ENCODE data around the gene CCZ1B. TPM values are rescaled to one million over a fixed set of nuclear protein-coding genes. Genes with fewer than 3 reads are reported as not detected.
"Not testable (repeated sequence)": the region's sequence is repeated elsewhere in the genome, so short reads cannot be mapped to it uniquely, and the experiment has no call there.

CCZ1B gene
- total and polyA plus RNA-seq, 2 of the 8 experiments (the other 6 are each of a cell fraction or from before 2014, with no cell fraction given) = 18.0 to 55.2 TPM

DNA sequence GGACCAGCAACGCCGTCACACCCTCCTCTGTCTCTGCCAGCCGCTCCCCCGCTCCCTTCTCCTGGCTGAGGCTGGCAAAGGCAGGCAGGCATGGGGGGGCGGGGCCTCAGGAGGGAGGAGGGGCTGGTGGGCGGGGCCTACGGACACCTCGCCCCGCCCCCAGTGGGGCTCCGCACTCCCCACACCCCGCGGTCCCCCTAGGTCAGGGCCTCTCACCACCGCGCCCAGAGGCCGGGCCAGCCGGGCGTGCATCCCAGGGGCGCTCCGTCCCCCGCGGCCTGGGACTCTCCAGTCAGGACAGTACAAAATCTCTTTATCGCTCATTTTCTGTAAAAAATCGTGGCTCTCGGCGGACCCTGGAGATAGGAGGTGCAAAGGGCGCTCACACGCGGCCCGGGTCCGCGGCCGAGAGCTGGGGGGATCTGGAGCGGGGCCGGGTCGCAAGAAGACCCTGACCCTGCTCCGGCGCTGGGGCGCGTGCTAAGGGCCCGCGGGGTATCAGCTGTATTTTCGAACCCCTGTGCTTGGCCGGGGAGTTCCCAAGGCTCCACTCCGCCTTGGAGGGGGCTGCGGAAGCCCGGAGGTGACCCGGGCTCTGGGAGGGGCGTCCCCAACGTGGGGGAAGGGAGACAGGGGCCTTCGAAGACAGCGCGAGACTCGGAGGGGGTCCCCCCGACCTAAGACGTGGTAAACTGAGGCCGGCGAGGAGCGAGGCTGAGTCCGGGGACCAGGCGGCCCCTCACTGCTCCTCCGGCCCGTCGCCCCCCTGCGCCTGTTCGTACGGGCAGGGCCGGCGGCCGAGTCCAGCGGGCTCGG is 28.9 kb upstream of the CCZ1B start:
- H3K56ac ChIP-seq (replicated peaks; ENCODE audit: insufficient read length, low read depth, low read length); CTCF ChIA-PET (ENCODE audit: partially characterized antibody); H2BK5ac ChIP-seq (ENCODE audit: low read depth, low read length); H3K4me1 ChIP-seq (replicated peaks in 1 of 4; ENCODE audit: control insufficient read depth in 3 of 4, insufficient read depth in 4 of 4, low read length in 3 of 4); H4K5ac ChIP-seq (ENCODE audit: insufficient read length, low read depth, low read length); H3K9ac ChIP-seq (replicated peaks in 1 of 4; ENCODE audit: extremely low read depth in 1 of 4, low read depth in 3 of 4, low read length in 3 of 4); H2BK12ac ChIP-seq (ENCODE audit: low read depth, low read length); H3K18ac ChIP-seq (ENCODE audit: extremely low read depth, low read length); H3K27me3 ChIP-seq (replicated peaks in 1 of 4; ENCODE audit: control insufficient read depth in 3 of 4, extremely low read depth in 1 of 4, insufficient read depth in 3 of 4, low read length in 3 of 4); H3K27ac ChIP-seq (ENCODE audit: low read depth, low read length); H3K9me3 ChIP-seq (ENCODE audit: insufficient read depth in 2 of 2, low read depth in 1 of 2, low read length in 1 of 2); H3K23me2 ChIP-seq (ENCODE audit: low read depth, low read length); H3K79me1 ChIP-seq (ENCODE audit: low read depth, low read length); H3K79me2 ChIP-seq (ENCODE audit: control insufficient read depth in 1 of 2, insufficient read depth in 2 of 2, low read length in 2 of 2); H3K23ac ChIP-seq (ENCODE audit: insufficient read length); H4K20me1 ChIP-seq (replicated peaks in 1 of 2; ENCODE audit: control insufficient read depth in 1 of 2, insufficient read depth in 2 of 2, low read length in 2 of 2); H3K36me3 ChIP-seq (ENCODE audit: control insufficient read depth in 2 of 4, insufficient read depth in 4 of 4, low read length in 3 of 4); H3K14ac ChIP-seq (ENCODE audit: insufficient read length); H3K4ac ChIP-seq (replicated peaks; ENCODE audit: insufficient read length, low read depth, low read length); H2AFZ ChIP-seq (ENCODE audit: low read length); H4K91ac ChIP-seq (replicated peaks; ENCODE audit: insufficient read length, low read length); POLR2A ChIA-PET (ENCODE audit: partially characterized antibody); H2BK15ac ChIP-seq (ENCODE audit: low read length); H2BK20ac ChIP-seq (ENCODE audit: low read length); H2BK120ac ChIP-seq (replicated peaks; ENCODE audit: low read depth, low read length); FAIRE-seq; H2AK5ac ChIP-seq (ENCODE audit: low read depth, low read length); H4K8ac ChIP-seq (ENCODE audit: extremely low read depth, insufficient read depth, low read length): not testable (repeated sequence)
- TF ChIP-seq ASH2L (IDR thresholded peaks at IDR 0.05; ENCODE audit: low read length) = peak; percentile 24
- peak; percentile 22 for TF ChIP-seq KDM4A (IDR thresholded peaks at IDR 0.05; ENCODE audit: low read depth, low read length, severe bottlenecking)
- Histone ChIP-seq H3K4me2 (ENCODE audit: insufficient read depth in 1 of 2, low read depth in 2 of 2, low read length in 2 of 2) (peak overlapping the region; percentile 56 to 65), H3K4me3 (ENCODE audit: extremely low read depth in 1 of 4, insufficient read depth in 2 of 4, low read depth in 3 of 4, low read length in 4 of 4) (peak overlapping the region; percentile 33 to 67 (median 36); a peak in 7 of 8 replicates)
- WGBS, 2 experiments (ENCODE audit: extremely low coverage in 1 of 2, insufficient coverage in 1 of 2, insufficient read length in 1 of 2, insufficient replicate concordance in 2 of 2, low coverage in 1 of 2, low lambda C conversion rate in 2 of 2, missing lambda C conversion rate in 1 of 2) = 1% methylated on average over 37 of the region's 71 CpGs; no CpG with 5 or more reads in 1 of the 2 experiments
- peak in 1 of 2 experiments; percentile 79 for DNase-seq (ENCODE audit: low read depth in 1 of 2, low spot score in 2 of 2)

Data from H1 (cell line).